H1 (cell line): ENCODE data around the gene CYP39A1. TPM values are rescaled to one million over a fixed set of nuclear protein-coding genes. Genes with fewer than 3 reads are reported as not detected.

Source experiments
- CHD7 ChIP-seq: fragments of 300-600 bp; sonication (generic); IDR thresholded peaks from 2 replicates; pipeline ENCODE4 v1.7.1; 2012; ENCODE audit warnings: low read length, moderate library complexity, mild to moderate bottlenecking, inconsistent platforms; ENCODE audit not compliant: insufficient replicate concordance
- RFX5 ChIP-seq: IDR thresholded peaks from 2 replicates; pipeline ENCODE4 v1.6.1; 2011; ENCODE audit warnings: low read depth, low read length, improper control_type of control experiment, borderline replicate concordance
- SIN3A ChIP-seq, 2 experiments: IDR thresholded peaks in 1 of 2; conservative IDR thresholded peaks in 1 of 2; 2 replicates each; pipeline ENCODE4 v1.6.1; 2011 to 2012; ENCODE audit warnings: low read length in 2 of 2, improper control_type of control experiment in 1 of 2, low read depth in 1 of 2, mild to moderate bottlenecking in 1 of 2
- TAF1 ChIP-seq: IDR thresholded peaks from 2 replicates; pipeline ENCODE4 v1.6.1; 2011; ENCODE audit warnings: mild to moderate bottlenecking, low read depth, low read length
- YY1 ChIP-seq: IDR thresholded peaks from 2 replicates; pipeline ENCODE4 v1.6.1; 2011; ENCODE audit warnings: low read depth, mild to moderate bottlenecking, low read length
- polyA plus RNA-seq, 7 experiments: library from polyadenylated mRNA; depleted of rRNA in 3 of 7; stranded (reverse) in 5 of 7; unstranded in 2 of 7; fragments of >200 nt in 5 of 7; fragments of 200-250 nt in 2 of 7; gene quantifications; 1 replicate in 5 of 7; 2 replicates in 1 of 7; 4 replicates in 1 of 7; pipeline versions ENCODE4 v1.2.1 to v1.2.3, GENCODE V29; 2011 to 2013; ENCODE audit warnings: missing spikeins in 2 of 7, mixed read lengths in 2 of 7
- total RNA-seq: library from RNA; stranded (reverse); fragmentation: NEBNext Ultra II Directional; extraction: Animal tissue kit (Norgen Biotek cat#: 25700); gene quantifications from 2 replicates; pipeline ENCODE4 v1.2.1, GENCODE V29; 2021

The CYP39A1 gene
- total and polyA plus RNA-seq, 2 of the 8 experiments (the other 6 are each of a cell fraction or from before 2014, with no cell fraction given) = 0.71 to 2.4 TPM

DNA sequence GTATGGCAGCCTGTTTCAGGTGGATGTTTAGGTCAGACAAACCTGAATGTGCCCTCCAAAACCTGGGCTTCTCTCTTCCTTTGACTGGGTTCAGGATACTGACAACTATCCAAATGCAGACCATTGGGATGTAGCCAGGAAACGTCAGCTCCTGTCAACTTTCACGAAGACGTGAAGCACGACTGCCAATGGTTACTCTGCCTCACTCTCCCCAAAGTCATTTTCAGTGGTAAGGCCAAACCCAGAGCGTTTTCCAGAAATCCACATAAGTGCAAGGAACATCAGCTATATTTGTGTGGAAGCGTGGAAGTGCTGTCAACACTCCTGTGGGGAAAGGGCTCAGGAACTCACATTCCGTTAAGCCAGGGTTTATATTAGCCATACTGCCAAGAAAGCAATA lies 141.3 kb downstream of the CYP39A1 start (continued):
- no peak for TF ChIP-seq CHD7
- TF ChIP-seq TAF1 = no peak
- no peak for TF ChIP-seq RFX5
- no peak for TF ChIP-seq YY1
- TF ChIP-seq SIN3A (conservative IDR thresholded peaks at IDR 0.05 in 1 of 2, IDR thresholded peaks at IDR 0.05 in 1 of 2; ENCODE audit: low read depth in 1 of 2, low read length in 2 of 2) = no peak
- TF ChIP-seq, all 59 proteins: peak for 0
